ENCODE results near the gene EYA3.

- no peak for TF ChIP-seq YY1 (IDR thresholded peaks at IDR 0.05; ENCODE audit: insufficient read depth, insufficient read length)
- TF ChIP-seq SUZ12 (IDR thresholded peaks at IDR 0.05; ENCODE audit: extremely low read depth, insufficient read depth, insufficient read length) = no peak
- TF ChIP-seq ZNF274 (IDR thresholded peaks at IDR 0.05; ENCODE audit: low read depth, low read length) = no peak
Observed at GRCh38 chr1:28044399-28044798, 44.0 kb downstream of the EYA3 start.

All from NT2/D1 (cell line).